Lower lobe of right lung (tissue), 2 donors: Measurements from ENCODE around the gene AURKA. TPM values are rescaled to one million over a fixed set of nuclear protein-coding genes. Genes with fewer than 3 reads are reported as not detected.

Experiments used
- ATAC-seq, 2 donors: fragments of 200-7000 bp; cut with Tn5 transposase; one replicate each; pipeline ENCODE4 v1.9.1; 2020 to 2022; ENCODE audit warnings: mild to moderate bottlenecking in 2 of 2, moderate library complexity in 2 of 2
- DNase-seq: peaks from one replicate; pipeline ENCODE4 v3.0.0-alpha.2; 2020
- H3K27ac ChIP-seq: fragments of 200-600 bp; one replicate; pipeline ENCODE4 v1.8.0; 2022
- H3K27me3 ChIP-seq: fragments of 200-600 bp; one replicate; pipeline ENCODE4 v1.8.0; 2022; ENCODE audit warnings: low read depth
- H3K36me3 ChIP-seq: fragments of 200-600 bp; one replicate; pipeline ENCODE4 v1.8.0; 2022; ENCODE audit warnings: mild to moderate bottlenecking
- H3K4me1 ChIP-seq: fragments of 200-600 bp; one replicate; pipeline ENCODE4 v1.8.0; 2022
- H3K4me3 ChIP-seq: fragments of 200-600 bp; one replicate; pipeline ENCODE4 v1.8.0; 2022; ENCODE audit warnings: mild to moderate bottlenecking
- H3K9me3 ChIP-seq: fragments of 200-600 bp; one replicate; pipeline ENCODE4 v1.8.0; 2022
- CTCF ChIP-seq: fragments of 200-600 bp; IDR thresholded peaks from one replicate; pipeline ENCODE4 v1.8.0; 2022; ENCODE audit warnings: antibody characterized with exemption, mild to moderate bottlenecking
- intact Hi-C: fragments of 100-400 bp; cut with DNase I; formaldehyde crosslinking; loops from one replicate; pipeline ENCODE4 v1.11.0; 2022
- total RNA-seq: library from RNA; stranded (reverse); fragmentation: NEBNext Ultra II Directional; extraction: Animal tissue kit (Norgen Biotek cat#: 25700); gene quantifications from one replicate; pipeline ENCODE4 v1.2.1, GENCODE V29; 2021
- donor health status: DM: no; HTN: yes; CAD: no; lungs with severe emphysema.

Gene AURKA
- total RNA-seq, 1 donor from 2014 or later = 2.5 TPM

GRCh38 chr20:56417911-56418310 is 25.9 kb upstream of the AURKA start:
- H3K4me3 ChIP-seq = peak overlapping the region; percentile 25

GRCh38 chr20:56417402-56417801 is 25.4 kb upstream of the AURKA start:
- H3K4me3 ChIP-seq = peak overlapping the region; percentile 25

More at GRCh38 chr20:56417911-56418310, 25.9 kb upstream of the AURKA start:
- ATAC-seq (no peak), DNase-seq (no peak)
- H3K9me3 ChIP-seq = no peaks in the 10 kb centered on the region
- TF ChIP-seq CTCF = no peak
- no peaks in the 10 kb centered on the region for H3K27me3 ChIP-seq
- H3K36me3 ChIP-seq = no peaks in the 10 kb centered on the region
- H3K4me1 ChIP-seq = peaks cover 61% of the 10 kb centered on the region
- intact Hi-C loops = no loop called here
- H3K27ac ChIP-seq = peak overlapping the region; percentile 78

GRCh38 chr20:56414842-56415765 is 23.1 kb upstream of the AURKA start:
- H3K27ac ChIP-seq = peak overlapping the region; percentile 53
- H3K4me1 ChIP-seq = peaks cover 57% of the 10 kb centered on the region
- no peaks in the 10 kb centered on the region for H3K27me3 ChIP-seq
- no peak for TF ChIP-seq CTCF
- H3K9me3 ChIP-seq = no peaks in the 10 kb centered on the region
- intact Hi-C loops = no loop called here
- no peaks in the 10 kb centered on the region for H3K36me3 ChIP-seq
- no peak for DNase-seq
- no peak for ATAC-seq
- H3K4me3 ChIP-seq = peak overlapping the region; percentile 51

More at GRCh38 chr20:56417402-56417801, 25.4 kb upstream of the AURKA start:
- Histone ChIP-seq H3K36me3 (no peaks in the 10 kb centered on the region), H3K27me3 (no peaks in the 10 kb centered on the region), H3K27ac (peak overlapping the region; percentile 78), H3K4me1 (peaks cover 61% of the 10 kb centered on the region), H3K9me3 (no peaks in the 10 kb centered on the region)
- TF ChIP-seq CTCF = no peak
- no peak for ATAC-seq
- intact Hi-C loops = no loop called here
- no peak for DNase-seq

GRCh38 chr20:56412949-56413348 is 20.9 kb upstream of the AURKA start:
- TF ChIP-seq CTCF = no peak
- intact Hi-C loops = no loop called here
- Histone ChIP-seq H3K36me3 (peaks cover 5% of the 10 kb centered on the region), H3K27ac (peak overlapping the region; percentile 85), H3K9me3 (no peaks in the 10 kb centered on the region), H3K27me3 (no peaks in the 10 kb centered on the region), H3K4me1 (peaks cover 41% of the 10 kb centered on the region), H3K4me3 (peak overlapping the region; percentile 51)
- no peak for DNase-seq
- no peak for ATAC-seq

- H3K27me3 ChIP-seq = no peaks in the 10 kb centered on the region
- DNase-seq = no peak
Observed at GRCh38 chr20:56412473-56412790, 20.4 kb upstream of the AURKA start.

More at GRCh38 chr20:56412473-56412790, 20.4 kb upstream of the AURKA start:
- H3K27ac ChIP-seq = peak overlapping the region; percentile 85
- intact Hi-C loops = no loop called here
- no peak for ATAC-seq
- no peaks in the 10 kb centered on the region for H3K9me3 ChIP-seq
- peaks cover 11% of the 10 kb centered on the region for H3K36me3 ChIP-seq
- peaks cover 36% of the 10 kb centered on the region for H3K4me1 ChIP-seq
- no peak for TF ChIP-seq CTCF
- peak overlapping the region; percentile 51 for H3K4me3 ChIP-seq
